GM18861 (cell line): ENCODE results near the gene ZIC4.

Experiments
- ATAC-seq: cut with Tn5 transposase; IDR thresholded peaks from one replicate; pipeline ENCODE4 v1.9.1; 2021; ENCODE audit not compliant: unreplicated experiment

ZIC4 gene

DNA sequence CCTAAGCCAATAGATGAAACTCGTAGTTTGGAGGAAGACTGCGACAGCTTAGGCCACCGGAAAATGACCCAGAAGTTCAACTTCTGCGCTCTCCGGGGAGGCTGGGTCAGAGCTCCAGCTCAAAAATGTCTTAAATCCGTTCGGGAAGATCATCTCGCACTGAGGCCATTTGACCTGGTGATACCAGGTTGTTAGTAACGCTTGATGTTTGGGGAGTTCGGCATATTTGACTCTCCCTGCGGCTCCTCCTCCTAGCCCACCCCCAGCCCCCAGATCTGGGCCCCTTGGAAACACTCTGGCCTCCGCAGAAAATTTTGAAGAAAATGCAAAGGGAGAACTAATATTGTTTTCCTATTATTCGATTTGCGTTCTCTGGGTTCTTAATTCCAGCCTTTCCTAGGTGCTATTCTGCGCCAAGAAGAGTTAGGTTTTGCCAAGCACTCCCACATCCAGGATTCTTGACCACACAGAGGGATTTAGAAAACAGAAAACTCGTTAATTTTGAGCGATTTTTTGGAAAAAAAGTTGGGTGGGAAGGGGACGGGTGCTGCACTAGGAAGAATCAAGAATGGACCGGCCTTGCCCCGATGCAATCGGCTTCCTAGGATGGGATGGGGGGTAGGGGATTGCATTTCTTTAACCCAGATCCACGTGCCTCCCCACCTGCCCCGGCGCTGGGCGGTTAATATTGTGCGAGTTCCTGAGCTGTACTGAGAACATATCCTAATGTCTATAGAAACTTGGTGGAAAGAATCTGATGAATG is 50.0 kb downstream of the ZIC4 start:
- ATAC-seq, result no peak

DNA sequence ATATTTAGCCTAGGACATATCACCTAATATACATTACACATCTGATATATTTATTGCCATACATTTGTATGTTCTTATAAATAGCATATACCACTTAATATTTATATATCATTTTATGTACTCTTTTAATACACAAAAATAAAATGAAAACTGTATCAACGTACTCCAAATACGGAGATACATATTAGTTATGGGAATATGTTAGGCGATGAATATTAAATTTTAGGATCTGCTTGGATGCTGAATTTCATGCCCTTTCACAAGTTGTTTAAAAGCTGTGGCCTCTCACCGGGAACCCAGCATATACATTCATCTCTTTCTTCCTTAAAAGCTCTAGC is 50.6 kb downstream of the ZIC4 start:
- ATAC-seq, result no peak

DNA sequence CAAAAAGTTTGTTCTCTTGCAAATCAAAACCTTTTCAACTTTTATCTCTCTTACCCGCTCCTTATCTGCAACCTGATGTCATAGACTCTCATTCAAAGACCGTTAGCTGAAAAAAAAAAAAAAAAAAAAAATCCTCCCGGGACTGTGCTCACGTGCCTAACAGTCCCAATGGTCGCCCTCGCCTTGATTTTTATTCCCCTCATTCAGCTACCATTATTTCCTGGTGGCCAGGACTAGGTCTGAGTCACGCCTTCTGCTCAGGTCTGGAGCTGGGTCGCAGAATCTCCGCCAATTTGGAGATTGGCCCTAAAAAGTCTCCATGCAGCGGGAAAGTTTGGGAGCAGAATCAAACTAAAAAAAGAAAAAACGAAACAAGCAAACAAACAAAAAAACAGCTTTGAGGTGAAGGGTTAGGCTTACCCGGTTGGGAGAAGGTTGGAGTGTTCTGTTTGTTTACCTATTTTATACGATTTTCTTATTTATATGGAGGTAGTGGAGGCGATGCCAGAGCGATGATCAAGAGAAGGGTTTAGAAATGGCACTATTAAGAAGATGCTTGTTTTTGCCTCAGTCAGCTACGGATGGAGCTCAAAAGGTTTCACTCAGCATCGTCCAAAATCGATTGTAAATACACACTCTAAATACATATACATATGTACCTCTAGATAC is 51.1 kb downstream of the ZIC4 start:
- no peak for ATAC-seq

DNA sequence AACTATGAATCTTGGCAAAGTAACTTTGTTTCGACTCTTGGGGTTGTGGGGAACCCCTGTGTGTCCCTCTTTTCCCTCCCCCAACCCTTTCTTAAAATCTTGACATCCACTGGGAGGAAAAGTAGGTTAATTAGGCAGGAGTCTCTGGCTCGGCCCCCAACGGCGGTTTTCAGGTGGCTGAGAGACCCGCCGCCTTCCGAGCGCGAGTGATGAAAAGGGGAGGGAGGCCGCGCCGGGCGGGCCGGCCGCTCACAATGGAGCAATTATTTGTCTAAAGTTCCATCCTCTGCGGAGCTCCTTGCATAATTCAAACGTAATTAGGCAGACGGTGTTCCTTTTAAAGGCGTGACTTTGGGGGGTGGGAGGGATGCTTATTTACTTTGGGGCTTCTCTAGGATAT is 51.7 kb downstream of the ZIC4 start:
- ATAC-seq, result no peak

DNA sequence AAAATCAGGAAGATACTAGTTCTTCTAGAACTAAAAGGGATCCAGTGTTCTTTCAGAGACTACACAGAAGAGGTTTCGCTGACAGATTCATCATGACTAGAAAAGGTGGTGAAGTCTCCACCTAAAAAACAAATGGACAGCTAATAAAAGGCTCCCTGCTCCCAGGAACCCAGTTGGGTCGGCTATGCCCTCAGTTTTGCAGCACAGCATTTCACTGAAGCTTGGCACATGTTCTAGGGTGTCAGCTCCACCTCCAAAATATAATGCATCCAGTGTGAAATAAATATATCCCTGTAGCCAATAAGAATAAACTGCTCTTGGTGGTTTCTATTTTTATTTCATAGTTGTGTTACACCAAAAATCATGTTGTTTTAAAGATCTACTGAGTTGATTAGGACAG is 55.0 kb downstream of the ZIC4 start:
- no peak for ATAC-seq

DNA sequence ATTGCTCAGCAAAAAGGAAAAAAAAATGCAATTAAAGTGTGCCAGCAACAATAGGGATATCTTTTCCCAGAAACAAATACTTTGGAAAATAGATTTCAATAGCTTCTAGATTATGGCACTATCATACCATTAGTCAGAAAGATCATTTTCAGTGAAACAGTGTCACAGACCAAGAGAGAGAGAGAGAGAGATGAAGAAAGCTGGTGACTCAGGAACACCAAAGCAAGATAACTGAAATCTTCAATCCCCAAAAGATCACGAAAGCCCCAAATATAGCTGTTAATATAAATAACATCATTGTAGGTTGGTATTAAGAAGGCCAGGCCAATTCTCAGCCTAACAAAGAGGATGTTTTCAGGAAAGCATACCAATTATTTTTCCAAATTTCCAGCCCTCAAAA is 57.4 kb downstream of the ZIC4 start:
- no peak for ATAC-seq

DNA sequence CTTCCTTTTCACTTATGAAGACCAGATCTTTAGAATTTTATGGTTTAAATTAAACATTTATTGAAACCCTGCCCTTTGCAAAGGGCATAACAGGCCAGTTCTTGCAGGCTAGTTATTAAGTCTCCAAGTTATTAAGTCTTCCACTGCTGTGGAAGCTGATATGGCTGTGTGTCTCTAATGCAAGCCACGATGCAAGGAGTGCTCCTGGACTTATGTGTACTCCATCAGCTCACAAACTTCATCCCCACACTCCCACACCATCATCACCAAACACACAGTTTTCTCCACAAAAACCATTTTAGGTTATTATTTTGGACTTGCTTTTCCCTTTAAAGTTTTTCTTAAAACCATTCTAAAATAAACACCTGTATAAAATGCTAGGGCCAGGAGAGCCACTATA is 62.4 kb downstream of the ZIC4 start:
- no peak for ATAC-seq

DNA sequence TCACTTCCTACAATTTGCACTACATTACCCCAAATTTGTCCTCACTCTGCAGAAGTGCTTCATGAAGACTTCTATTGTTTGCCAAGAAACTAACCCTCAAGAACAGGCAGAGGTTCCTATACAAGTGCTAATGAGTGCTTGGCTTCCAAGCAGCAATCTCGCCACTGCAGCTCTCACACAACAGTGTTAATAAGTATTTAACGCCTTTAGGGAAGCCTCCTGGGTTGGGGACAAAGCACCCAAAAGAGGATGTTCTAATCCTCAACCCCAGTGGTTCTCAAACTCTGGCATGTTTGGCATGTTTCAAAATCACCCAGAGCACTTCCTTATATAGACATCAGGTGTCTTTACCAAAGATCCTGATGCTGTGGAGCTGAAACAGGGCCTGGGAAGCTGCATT is 64.6 kb downstream of the ZIC4 start:
- ATAC-seq, result no peak

DNA sequence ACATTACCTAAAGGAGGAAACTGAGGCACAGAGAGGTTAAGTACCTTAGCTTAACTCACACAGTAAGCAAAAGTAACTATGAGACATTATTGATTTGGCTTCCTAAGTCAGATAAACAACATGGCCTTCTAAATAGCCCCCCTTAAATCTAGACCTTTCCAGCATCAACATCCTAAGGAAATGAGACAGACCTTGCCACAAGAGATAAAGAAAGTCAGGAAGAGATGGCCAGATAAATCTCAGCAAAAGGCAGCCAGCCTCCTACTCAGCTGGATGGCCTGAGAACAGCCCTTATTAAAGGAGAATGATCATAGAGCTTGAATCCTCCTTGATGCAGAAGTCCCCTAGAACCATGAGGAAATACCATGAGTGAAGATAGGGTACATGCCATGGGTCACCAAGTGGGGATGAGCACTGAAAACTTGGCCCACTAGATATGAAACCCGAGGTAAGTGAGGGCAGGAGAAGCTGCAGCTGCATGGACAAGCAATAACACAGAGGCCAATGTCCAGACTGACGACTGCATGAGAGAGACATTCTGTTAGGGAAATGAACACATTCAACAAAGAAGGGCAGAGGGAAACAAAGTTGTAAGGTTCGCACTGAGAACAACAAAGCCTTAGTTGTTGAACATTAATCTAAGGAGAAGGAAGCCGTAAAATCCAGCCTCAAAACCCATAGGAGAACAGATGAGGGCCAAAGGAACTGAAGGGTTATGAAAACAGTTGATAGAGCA is 69.6 kb downstream of the ZIC4 start:
- no peak for ATAC-seq
